ENCODE results near the gene ELK3.
A peak's percentile ranks its signal among the peaks of the same experiment; 100 is the strongest.

The ELK3 gene

GRCh38 chr12:96189781-96190180 lies 4.4 kb upstream of the ELK3 start:
- DNase-seq (ENCODE audit: low spot score): no peak

GRCh38 chr12:96190413-96191108 lies 3.6 kb upstream of the ELK3 start:
- no peak for DNase-seq (ENCODE audit: low spot score)

GRCh38 chr12:96192926-96193573 lies 1.1 kb upstream of the ELK3 start:
- DNase-seq (ENCODE audit: low spot score): no peak

GRCh38 chr12:96194576-96194889 lies 358 bp downstream of the ELK3 start:
- DNase-seq (ENCODE audit: low spot score): no peak

GRCh38 chr12:96194971-96195844 lies 1.0 kb downstream of the ELK3 start:
- peak; percentile 92 for DNase-seq (ENCODE audit: low spot score)

GRCh38 chr12:96195845-96196451 lies 1.8 kb downstream of the ELK3 start:
- no peak for DNase-seq (ENCODE audit: low spot score)

- DNase-seq (ENCODE audit: low spot score): no peak
Observed at GRCh38 chr12:96196781-96197180, 2.6 kb downstream of the ELK3 start.

GRCh38 chr12:96197503-96198272 lies 3.5 kb downstream of the ELK3 start:
- DNase-seq (ENCODE audit: low spot score): no peak

- DNase-seq (ENCODE audit: low spot score): peak; percentile 61
Observed at GRCh38 chr12:96198965-96199364, 4.8 kb downstream of the ELK3 start.

- DNase-seq (ENCODE audit: low spot score): no peak
Observed at GRCh38 chr12:96199464-96199863, 5.3 kb downstream of the ELK3 start.

GRCh38 chr12:96201272-96202227 lies 7.4 kb downstream of the ELK3 start:
- no peak for DNase-seq (ENCODE audit: low spot score)

GRCh38 chr12:96204381-96204780 lies 10.2 kb downstream of the ELK3 start:
- DNase-seq (ENCODE audit: low spot score): no peak

GRCh38 chr12:96205908-96206307 lies 11.7 kb downstream of the ELK3 start:
- no peak for DNase-seq (ENCODE audit: low spot score)

- DNase-seq (ENCODE audit: low spot score): peak; percentile 49
Observed at GRCh38 chr12:96206936-96207662, 12.9 kb downstream of the ELK3 start.

- no peak for DNase-seq (ENCODE audit: low spot score)
Observed at GRCh38 chr12:96208346-96208745, 14.2 kb downstream of the ELK3 start.

GRCh38 chr12:96208801-96209549 lies 14.8 kb downstream of the ELK3 start:
- DNase-seq (ENCODE audit: low spot score): no peak

GRCh38 chr12:96210376-96211055 lies 16.3 kb downstream of the ELK3 start:
- DNase-seq (ENCODE audit: low spot score): peak; percentile 55

- DNase-seq (ENCODE audit: low spot score): no peak
Observed at GRCh38 chr12:96211988-96212387, 17.8 kb downstream of the ELK3 start.

Data from activated CD4-positive, alpha-beta T cell treated with anti-CD3 and anti-CD28 coated beads, Interleukin-2, Interleukin-4, amounts not matched to agents 100 ng/mL and 50 ng/mL, durations not matched to agents 16 hours and 8 hours (primary cell).